CD14-positive monocyte (primary cell): Measurements from ENCODE around the gene C1QL1. TPM values are rescaled to one million over a fixed set of nuclear protein-coding genes. Genes with fewer than 3 reads are reported as not detected.
A peak's percentile ranks its signal among the peaks of the same experiment; 100 is the strongest.

Source experiments
- DNase-seq, 3 donors: peaks; one replicate each; pipeline ENCODE4 v3.0.0-alpha.2; 2011 to 2022
- H2AFZ ChIP-seq: 2 replicates; pipeline ENCODE4 v1.6.0; 2012; ENCODE audit warnings: mild to moderate bottlenecking, low read depth, low read length, inconsistent platforms; ENCODE audit not compliant: insufficient read depth, poor library complexity, severe bottlenecking
- H3K27ac ChIP-seq, 2 donors: 1 replicate in 1 of 2; 2 replicates in 1 of 2; pipeline ENCODE4 v1.5.1; 2012 to 2013; ENCODE audit warnings: low read length in 2 of 2, control low read depth in 1 of 2, inconsistent platforms in 1 of 2, low read depth in 1 of 2, mild to moderate bottlenecking in 1 of 2
- H3K27me3 ChIP-seq, 2 donors: one replicate each; pipeline versions ENCODE4 v1.6.0 to v1.6.1; 2011 to 2013; ENCODE audit warnings: low read length in 2 of 2; ENCODE audit not compliant: control insufficient read depth in 2 of 2, insufficient read depth in 2 of 2
- H3K36me3 ChIP-seq, 2 donors: replicated peaks in 1 of 2; 1 replicate in 1 of 2; 2 replicates in 1 of 2; pipeline versions ENCODE4 v1.5.1 to v1.6.1; 2012 to 2013; ENCODE audit warnings: low read length in 2 of 2, control low read depth in 1 of 2, inconsistent platforms in 1 of 2, mild to moderate bottlenecking in 1 of 2; ENCODE audit not compliant: insufficient read depth in 2 of 2, control insufficient read depth in 1 of 2
- H3K4me1 ChIP-seq, 2 donors: 1 replicate in 1 of 2; 2 replicates in 1 of 2; pipeline versions ENCODE4 v1.5.1 to v1.6.1; 2012 to 2013; ENCODE audit warnings: low read length in 2 of 2, control low read depth in 1 of 2, inconsistent platforms in 1 of 2, mild to moderate bottlenecking in 1 of 2, moderate library complexity in 1 of 2; ENCODE audit not compliant: insufficient read depth in 2 of 2, control insufficient read depth in 1 of 2
- H3K4me2 ChIP-seq: replicated peaks from 2 replicates; pipeline ENCODE3; 2012; ENCODE audit warnings: low read length, moderate library complexity, mild to moderate bottlenecking; ENCODE audit not compliant: poor library complexity, severe bottlenecking; ENCODE audit errors: extremely low read depth
- H3K4me3 ChIP-seq, 3 experiments: fragments of 200-600 bp in 1 of 3; sonication (generic) in 1 of 3; replicated peaks in 1 of 3; 1 replicate in 2 of 3; 2 replicates in 1 of 3; pipeline ENCODE4 v1.5.1; 2011 to 2013; ENCODE audit warnings: low read length in 3 of 3, mild to moderate bottlenecking in 3 of 3, control low read depth in 2 of 3, low read depth in 2 of 3, inconsistent platforms in 1 of 3, moderate library complexity in 1 of 3
- H3K79me2 ChIP-seq: 2 replicates; pipeline ENCODE4 v1.6.0; 2012; ENCODE audit warnings: mild to moderate bottlenecking, control low read depth, inconsistent platforms, low read length, moderate library complexity; ENCODE audit not compliant: insufficient read depth
- H3K9ac ChIP-seq: 2 replicates; pipeline ENCODE4 v1.6.0; 2017; ENCODE audit warnings: low read length, mild to moderate bottlenecking; ENCODE audit not compliant: insufficient read depth, poor library complexity, severe bottlenecking
- H3K9me3 ChIP-seq, 2 donors: replicated peaks in 1 of 2; 1 replicate in 1 of 2; 2 replicates in 1 of 2; pipeline versions ENCODE4 v1.5.1 to v1.6.1; 2012 to 2013; ENCODE audit warnings: low read length in 2 of 2, control low read depth in 1 of 2; ENCODE audit not compliant: control insufficient read depth in 1 of 2, insufficient read depth in 1 of 2
- H4K20me1 ChIP-seq: 2 replicates; pipeline ENCODE4 v1.6.0; 2012; ENCODE audit warnings: mild to moderate bottlenecking, low read length, control low read depth, moderate library complexity; ENCODE audit not compliant: insufficient read depth
- H3K27ac Mint-ChIP-seq, 7 donors: one replicate each; pipeline ENCODE4 v1.8.0; 2020; ENCODE audit warnings: mild to moderate bottlenecking in 7 of 7, mixed read lengths in 7 of 7, moderate library complexity in 6 of 7, inconsistent platforms in 2 of 7
- H3K27me3 Mint-ChIP-seq, 3 donors: one replicate each; pipeline ENCODE4 v1.8.0; 2021 to 2022; ENCODE audit warnings: low read depth in 3 of 3, mild to moderate bottlenecking in 3 of 3, mixed read lengths in 3 of 3, moderate library complexity in 3 of 3, inconsistent platforms in 1 of 3
- H3K36me3 Mint-ChIP-seq, 2 donors: one replicate each; pipeline ENCODE4 v1.8.0; 2020; ENCODE audit warnings: mixed read lengths in 2 of 2, inconsistent platforms in 1 of 2, mild to moderate bottlenecking in 1 of 2
- H3K4me1 Mint-ChIP-seq: one replicate; pipeline ENCODE4 v1.8.0; 2020; ENCODE audit warnings: mild to moderate bottlenecking, mixed read lengths
- H3K4me3 Mint-ChIP-seq, 2 donors: one replicate each; pipeline ENCODE4 v1.8.0; 2020; ENCODE audit warnings: mild to moderate bottlenecking in 2 of 2, mixed read lengths in 2 of 2, moderate library complexity in 1 of 2
- H3K9me3 Mint-ChIP-seq, 7 donors: one replicate each; pipeline ENCODE4 v1.8.0; 2020 to 2022; ENCODE audit warnings: mixed read lengths in 7 of 7, mild to moderate bottlenecking in 6 of 7, moderate library complexity in 6 of 7, inconsistent platforms in 2 of 7
- CTCF ChIP-seq: fragments of 200-600 bp; IDR thresholded peaks from one replicate; pipeline ENCODE4 v1.8.0; 2022; ENCODE audit warnings: antibody characterized with exemption, mild to moderate bottlenecking
- WGBS: methylation state at CpG from one replicate; pipeline ENCODE4 v1.1.5; 2013; ENCODE audit warnings: missing lambda C conversion rate; ENCODE audit not compliant: insufficient coverage; 5-methylcytosine and 5-hydroxymethylcytosine counted together
- intact Hi-C, 2 donors: fragments of 100-400 bp; cut with micrococcal nuclease; formaldehyde crosslinking; loops; one replicate each; pipeline versions ENCODE4 v1.15.0 to v1.15.1; 2023
- polyA plus RNA-seq, 3 donors: library from polyadenylated mRNA; depleted of rRNA in 1 of 3; unstranded in 2 of 3; stranded (reverse) in 1 of 3; fragments of 300-500 nt in 2 of 3; fragments of >200 nt in 1 of 3; fragmentation: Illumina TruSeq in 2 of 3; gene quantifications; 1 replicate in 2 of 3; 2 replicates in 1 of 3; pipeline ENCODE4 v1.2.3, GENCODE V29; 2012 to 2021

C1QL1 gene
- polyA plus RNA-seq, 3 donors = not detected

GRCh38 chr17:44917456-44917855 is 50.6 kb downstream of the C1QL1 start:
- 92% methylated on average over 6 of the region's 6 CpGs for WGBS
- no peak overlapping the region for H3K4me2 ChIP-seq
- peak overlapping the region in 1 of 2 donors; percentile 31 for H3K4me3 Mint-ChIP-seq

GRCh38 chr17:44916781-44917241 is 51.3 kb downstream of the C1QL1 start:
- Histone ChIP-seq H4K20me1 (no peaks in the 10 kb centered on the region), H3K4me3 (no peak overlapping the region), H3K9ac (peak overlapping the region; percentile 6), H3K36me3 (no peaks in the 10 kb centered on the region), H3K9me3 (no peaks in the 10 kb centered on the region), H2AFZ (no peak overlapping the region), H3K27me3 (peaks cover 9 to 33% of the 10 kb centered on the region in 2 donors), H3K4me1 (peaks cover 15 to 21% of the 10 kb centered on the region in 2 donors), H3K79me2 (no peaks in the 10 kb centered on the region), H3K27ac (no peak overlapping the region), H3K4me2 (no peak overlapping the region)
- peaks cover 30 to 42% (median 38%) of the 10 kb centered on the region in 3 donors for H3K27me3 Mint-ChIP-seq
- WGBS = 83% methylated on average over 8 of the region's 10 CpGs
- no peak overlapping the region for H3K4me3 Mint-ChIP-seq
- H3K36me3 Mint-ChIP-seq = peaks cover 0 to 5% of the 10 kb centered on the region in 2 donors
- peaks cover 18% of the 10 kb centered on the region for H3K4me1 Mint-ChIP-seq
- no peak for TF ChIP-seq CTCF
- intact Hi-C loops = no loop called here
- peaks cover 0 to 3% (median 0%) of the 10 kb centered on the region in 7 donors for H3K9me3 Mint-ChIP-seq
- DNase-seq = peak in 1 of 3 donors; percentile 5
- H3K27ac Mint-ChIP-seq = peak overlapping the region in 1 of 7 donors; percentile 42

More at GRCh38 chr17:44917456-44917855, 50.6 kb downstream of the C1QL1 start:
- Histone ChIP-seq H2AFZ (no peak overlapping the region), H3K4me3 (no peak overlapping the region), H3K9ac (no peak overlapping the region), H3K36me3 (no peaks in the 10 kb centered on the region), H3K79me2 (no peaks in the 10 kb centered on the region), H3K27me3 (peaks cover 9 to 27% of the 10 kb centered on the region in 2 donors), H3K9me3 (no peaks in the 10 kb centered on the region), H3K4me1 (peaks cover 15 to 20% of the 10 kb centered on the region in 2 donors), H4K20me1 (no peaks in the 10 kb centered on the region), H3K27ac (no peak overlapping the region)
- H3K36me3 Mint-ChIP-seq = peaks cover 0 to 1% of the 10 kb centered on the region in 2 donors
- peaks cover 0 to 3% (median 0%) of the 10 kb centered on the region in 7 donors for H3K9me3 Mint-ChIP-seq
- H3K27me3 Mint-ChIP-seq = peaks cover 26 to 41% (median 34%) of the 10 kb centered on the region in 3 donors
- intact Hi-C loops = no loop called here
- H3K27ac Mint-ChIP-seq = no peak overlapping the region
- DNase-seq = peak in 1 of 3 donors; percentile 3
- TF ChIP-seq CTCF = no peak
- H3K4me1 Mint-ChIP-seq = peaks cover 17% of the 10 kb centered on the region
